Gastrocnemius medialis (tissue), 4 donors: ENCODE results near the gene WDR7. TPM values are rescaled to one million over a fixed set of nuclear protein-coding genes. Genes with fewer than 3 reads are reported as not detected.

Source experiments
- ATAC-seq, 2 donors: fragments of 150-250 bp; one replicate each; pipeline ENCODE4 v1.9.1; 2016
- DNase-seq, 2 donors: peaks; one replicate each; pipeline ENCODE4 v3.0.0-alpha.2; 2019
- H3K27ac ChIP-seq, 4 donors: fragments of 200-600 bp; sonication (generic); 1 replicate in 1 of 4; 2 replicates in 3 of 4; pipeline ENCODE4 v1.5.1; 2016 to 2018; ENCODE audit warnings: mild to moderate bottlenecking in 2 of 4, moderate library complexity in 1 of 4
- H3K27me3 ChIP-seq, 3 donors: fragments of 200-600 bp; sonication (generic) in 2 of 3; 1 replicate in 1 of 3; 2 replicates in 2 of 3; pipeline versions ENCODE4 v1.5.1 to v1.6.0; 2016 to 2019; ENCODE audit warnings: mild to moderate bottlenecking in 1 of 3, moderate library complexity in 1 of 3
- H3K36me3 ChIP-seq, 2 donors: fragments of 200-600 bp; sonication (generic) in 1 of 2; one replicate each; pipeline ENCODE4 v1.5.1; 2017 to 2018
- H3K4me1 ChIP-seq, 2 donors: fragments of 200-600 bp; sonication (generic) in 1 of 2; one replicate each; pipeline ENCODE4 v1.5.1; 2016 to 2017; ENCODE audit warnings: mild to moderate bottlenecking in 2 of 2
- H3K4me3 ChIP-seq, 4 donors: fragments of 200-600 bp; sonication (generic) in 3 of 4; 1 replicate in 1 of 4; 2 replicates in 3 of 4; pipeline ENCODE4 v1.5.1; 2016 to 2019; ENCODE audit warnings: mild to moderate bottlenecking in 2 of 4
- H3K9me3 ChIP-seq, 3 donors: fragments of 200-600 bp; sonication (generic) in 2 of 3; 1 replicate in 1 of 3; 2 replicates in 2 of 3; pipeline ENCODE4 v1.5.1; 2016 to 2019
- CTCF ChIP-seq, 5 experiments: fragments of 450-650 bp in 3 of 5; fragments of 200-600 bp in 2 of 5; sonication (generic) in 2 of 5; IDR thresholded peaks in 4 of 5; conservative IDR thresholded peaks in 1 of 5; 1 replicate in 4 of 5; 2 replicates in 1 of 5; pipeline ENCODE4 v1.5.1; 2016 to 2019; ENCODE audit warnings: antibody characterized with exemption in 5 of 5, mild to moderate bottlenecking in 3 of 5, moderate library complexity in 3 of 5
- POLR2A ChIP-seq, 2 donors: fragments of 450-650 bp; IDR thresholded peaks; one replicate each; pipeline ENCODE4 v1.6.1; 2017; ENCODE audit warnings: antibody characterized with exemption in 2 of 2, mild to moderate bottlenecking in 2 of 2, moderate library complexity in 2 of 2
- in situ Hi-C, 4 donors: fragments of 200-750 bp; cut with MboI; loops; one replicate each; pipeline versions ENCODE4 v1.15.0 to v1.8.0; 2017; ENCODE audit warnings: low sequenced_read_pairs in 4 of 4
- intact Hi-C: fragments of 100-400 bp; cut with DNase I; formaldehyde crosslinking; loops from one replicate; pipeline ENCODE4 v1.15.1; 2023; ENCODE audit warnings: low total_unique reads
- total RNA-seq, 4 donors: library from RNA; depleted of rRNA; stranded (reverse); fragments of >200 nt; gene quantifications; one replicate each; pipeline versions ENCODE4 v1.1.0 to v1.2.3, GENCODE V29; 2016

WDR7 gene
- total RNA-seq, 4 donors from 2014 or later, result 20.5 to 24.2 (median 21.8) TPM

GRCh38 chr18:56770873-56771272 is 119.7 kb downstream of the WDR7 start:
- DNase-seq (no peak), ATAC-seq (no peak)
- Histone ChIP-seq H3K27me3 (no peaks in the 10 kb centered on the region), H3K36me3 (no peaks in the 10 kb centered on the region), H3K4me3 (no peak overlapping the region), H3K27ac (no peak overlapping the region), H3K9me3 (no peaks in the 10 kb centered on the region), H3K4me1 (no peaks in the 10 kb centered on the region)
- intact Hi-C loops, result no loop called here
- in situ Hi-C loops, result no loop called here
- TF ChIP-seq CTCF (IDR thresholded peaks at IDR 0.05 in 4 of 5, conservative IDR thresholded peaks at IDR 0.05 in 1 of 5), result no peak
- no peak for TF ChIP-seq POLR2A (IDR thresholded peaks at IDR 0.05)

GRCh38 chr18:56775701-56776100 is 124.5 kb downstream of the WDR7 start:
- Histone ChIP-seq H3K4me3 (no peak overlapping the region), H3K27ac (no peak overlapping the region), H3K36me3 (no peaks in the 10 kb centered on the region), H3K27me3 (no peaks in the 10 kb centered on the region), H3K4me1 (no peaks in the 10 kb centered on the region), H3K9me3 (no peaks in the 10 kb centered on the region)
- in situ Hi-C loops (no loop called here), intact Hi-C loops (no loop called here)
- no peak for TF ChIP-seq CTCF (IDR thresholded peaks at IDR 0.05 in 4 of 5, conservative IDR thresholded peaks at IDR 0.05 in 1 of 5)
- TF ChIP-seq POLR2A (IDR thresholded peaks at IDR 0.05), result no peak
- ATAC-seq (no peak), DNase-seq (no peak)

GRCh38 chr18:56787390-56787789 is 136.2 kb downstream of the WDR7 start:
- in situ Hi-C loops, result no loop called here
- no peak for ATAC-seq
- no peak for TF ChIP-seq POLR2A (IDR thresholded peaks at IDR 0.05)
- TF ChIP-seq CTCF (IDR thresholded peaks at IDR 0.05 in 4 of 5, conservative IDR thresholded peaks at IDR 0.05 in 1 of 5), result no peak
- H3K36me3 ChIP-seq, result peaks cover 0 to 6% of the 10 kb centered on the region in 2 donors
- H3K27me3 ChIP-seq, result no peaks in the 10 kb centered on the region
- no peak for DNase-seq
- H3K4me3 ChIP-seq, result no peak overlapping the region
- H3K4me1 ChIP-seq, result no peaks in the 10 kb centered on the region
- no peaks in the 10 kb centered on the region for H3K9me3 ChIP-seq
- intact Hi-C loops, result no loop called here
- no peak overlapping the region for H3K27ac ChIP-seq

- H3K36me3 ChIP-seq, result peaks cover 0 to 6% of the 10 kb centered on the region in 2 donors
- H3K9me3 ChIP-seq, result no peaks in the 10 kb centered on the region
- no peaks in the 10 kb centered on the region for H3K4me1 ChIP-seq
- DNase-seq (no peak), ATAC-seq (peak; percentile 46 to 80)
- H3K27me3 ChIP-seq, result no peaks in the 10 kb centered on the region
- H3K27ac ChIP-seq, result peak overlapping the region; percentile 21 to 71 (median 65)
- intact Hi-C loops (no loop called here), in situ Hi-C loops (no loop called here)
- TF ChIP-seq CTCF (IDR thresholded peaks at IDR 0.05 in 4 of 5, conservative IDR thresholded peaks at IDR 0.05 in 1 of 5) (peak in 1 of 5 experiments; percentile 16), POLR2A (IDR thresholded peaks at IDR 0.05) (no peak)
- no peak overlapping the region for H3K4me3 ChIP-seq
These were observed 138.1 kb downstream of the WDR7 start for GRCh38 chr18:56789004-56789888.
